ENCODE measurements around the gene CCNA1.

GRCh38 chr13:36456577-36456976, 24.3 kb downstream of the CCNA1 start:
- TF ChIP-seq, protein P1, sequence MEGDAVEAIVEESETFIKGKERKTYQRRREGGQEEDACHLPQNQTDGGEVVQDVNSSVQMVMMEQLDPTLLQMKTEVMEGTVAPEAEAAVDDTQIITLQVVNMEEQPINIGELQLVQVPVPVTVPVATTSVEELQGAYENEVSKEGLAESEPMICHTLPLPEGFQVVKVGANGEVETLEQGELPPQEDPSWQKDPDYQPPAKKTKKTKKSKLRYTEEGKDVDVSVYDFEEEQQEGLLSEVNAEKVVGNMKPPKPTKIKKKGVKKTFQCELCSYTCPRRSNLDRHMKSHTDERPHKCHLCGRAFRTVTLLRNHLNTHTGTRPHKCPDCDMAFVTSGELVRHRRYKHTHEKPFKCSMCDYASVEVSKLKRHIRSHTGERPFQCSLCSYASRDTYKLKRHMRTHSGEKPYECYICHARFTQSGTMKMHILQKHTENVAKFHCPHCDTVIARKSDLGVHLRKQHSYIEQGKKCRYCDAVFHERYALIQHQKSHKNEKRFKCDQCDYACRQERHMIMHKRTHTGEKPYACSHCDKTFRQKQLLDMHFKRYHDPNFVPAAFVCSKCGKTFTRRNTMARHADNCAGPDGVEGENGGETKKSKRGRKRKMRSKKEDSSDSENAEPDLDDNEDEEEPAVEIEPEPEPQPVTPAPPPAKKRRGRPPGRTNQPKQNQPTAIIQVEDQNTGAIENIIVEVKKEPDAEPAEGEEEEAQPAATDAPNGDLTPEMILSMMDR (CRISPR knock-in tag; IDR thresholded peaks at IDR 0.05): no peak
- TF ChIP-seq SP1 (IDR thresholded peaks at IDR 0.05) (no peak), SP1 (CRISPR knock-in tag; IDR thresholded peaks at IDR 0.05) (no peak)

Measured in HepG2 (cell line).